HEK293 (cell line): ENCODE measurements around the gene MFGE8.

Experiments
- CTCF ChIA-PET: fragments of 350-600 bp; formaldehyde crosslinking; extraction: SDS; loops from one replicate; lab custom pipeline; 2021; ENCODE audit warnings: antibody characterized with exemption; lab: Yijun Ruan, JAX
- POLR2A ChIA-PET: fragments of 300-600 bp; formaldehyde crosslinking; extraction: SDS; loops from one replicate; lab custom pipeline; 2020; ENCODE audit warnings: antibody characterized with exemption, inconsistent platforms; lab: Yijun Ruan, JAX
- H3K27ac ChIP-seq: fragments of 200-500 bp; sonication (Bioruptor generic); 2 replicates; pipeline ENCODE4 v1.5.1; 2014; ENCODE audit warnings: low read depth, low read length, control low read depth, inconsistent platforms; ENCODE audit errors: extremely low read depth
- H3K36me3 ChIP-seq, 2 experiments: fragments of 200-500 bp in 1 of 2; sonication (Bioruptor generic) in 1 of 2; 1 replicate in 1 of 2; 2 replicates in 1 of 2; pipeline ENCODE4 v1.5.1; 2014 to 2017; ENCODE audit warnings: inconsistent platforms in 2 of 2, low read length in 2 of 2; ENCODE audit not compliant: control insufficient read depth in 2 of 2, insufficient read depth in 1 of 2
- H3K4me1 ChIP-seq: fragments of 200-500 bp; sonication (Bioruptor generic); 2 replicates; pipeline ENCODE4 v1.5.1; 2014; ENCODE audit warnings: mild to moderate bottlenecking, low read length, inconsistent platforms; ENCODE audit not compliant: control insufficient read depth, insufficient read depth
- H3K4me3 ChIP-seq: 2 replicates; pipeline ENCODE4 v1.5.1; 2011; ENCODE audit warnings: low read depth, mild to moderate bottlenecking, control low read depth, low read length, moderate library complexity
- H3K9me3 ChIP-seq: fragments of 200-500 bp; sonication (Bioruptor generic); 2 replicates; pipeline ENCODE4 v1.5.1; 2014; ENCODE audit warnings: low read depth, low read length, inconsistent platforms; ENCODE audit not compliant: control insufficient read depth, insufficient read depth
- KLF8 ChIP-seq: fragments of 450-650 bp; formaldehyde crosslinking; IDR thresholded peaks from 2 replicates; pipeline ENCODE4 v1.5.1; 2016; ENCODE audit warnings: missing biosample characterization, missing genetic modification characterization
- SP2 ChIP-seq: fragments of 450-650 bp; formaldehyde crosslinking; IDR thresholded peaks from 2 replicates; pipeline ENCODE4 v1.5.1; 2016; ENCODE audit warnings: missing biosample characterization, missing genetic modification characterization
- SP3 ChIP-seq: fragments of 450-650 bp; formaldehyde crosslinking; IDR thresholded peaks from 2 replicates; pipeline ENCODE4 v1.5.1; 2016; ENCODE audit warnings: missing biosample characterization, missing genetic modification characterization
- ZBTB21 ChIP-seq: fragments of 450-650 bp; formaldehyde crosslinking; IDR thresholded peaks from 2 replicates; pipeline ENCODE4 v1.5.1; 2017; ENCODE audit warnings: missing biosample characterization, missing genetic modification characterization
- ZFP3 ChIP-seq: fragments of 450-650 bp; formaldehyde crosslinking; IDR thresholded peaks from 2 replicates; pipeline ENCODE4 v1.5.1; 2016; ENCODE audit warnings: low read depth, missing biosample characterization, missing genetic modification characterization
- ZFP69B ChIP-seq: fragments of 450-650 bp; formaldehyde crosslinking; IDR thresholded peaks from 2 replicates; pipeline ENCODE4 v1.5.1; 2016; ENCODE audit warnings: missing biosample characterization, missing genetic modification characterization
- ZNF23 ChIP-seq: fragments of 450-650 bp; formaldehyde crosslinking; IDR thresholded peaks from 2 replicates; pipeline ENCODE4 v1.5.1; 2016; ENCODE audit warnings: missing biosample characterization, missing genetic modification characterization, borderline replicate concordance
- ZNF350 ChIP-seq: fragments of 450-650 bp; formaldehyde crosslinking; IDR thresholded peaks from 2 replicates; pipeline ENCODE4 v1.5.0; 2017; ENCODE audit warnings: missing biosample characterization, mild to moderate bottlenecking, missing genetic modification characterization
- ZNF433 ChIP-seq: fragments of 450-650 bp; formaldehyde crosslinking; IDR thresholded peaks from 2 replicates; pipeline ENCODE4 v1.5.1; 2016; ENCODE audit warnings: missing biosample characterization, missing genetic modification characterization, low read depth
- ZNF530 ChIP-seq: fragments of 450-650 bp; formaldehyde crosslinking; IDR thresholded peaks from 2 replicates; pipeline ENCODE4 v1.5.1; 2016; ENCODE audit warnings: low read depth, missing biosample characterization, missing genetic modification characterization
- ZNF544 ChIP-seq: fragments of 450-650 bp; formaldehyde crosslinking; IDR thresholded peaks from 2 replicates; pipeline ENCODE4 v1.5.0; 2017; ENCODE audit warnings: missing biosample characterization, missing genetic modification characterization
- ZNF600 ChIP-seq: fragments of 450-650 bp; formaldehyde crosslinking; IDR thresholded peaks from 2 replicates; pipeline ENCODE4 v1.5.1; 2016; ENCODE audit warnings: missing biosample characterization, missing genetic modification characterization
- ZNF621 ChIP-seq: fragments of 450-650 bp; formaldehyde crosslinking; IDR thresholded peaks from 2 replicates; pipeline ENCODE4 v1.5.1; 2017; ENCODE audit warnings: missing biosample characterization, missing genetic modification characterization
- ZNF624 ChIP-seq: fragments of 450-650 bp; formaldehyde crosslinking; IDR thresholded peaks from 2 replicates; pipeline ENCODE4 v1.5.1; 2017; ENCODE audit warnings: missing biosample characterization, missing genetic modification characterization
- ZNF664 ChIP-seq: fragments of 450-650 bp; formaldehyde crosslinking; IDR thresholded peaks from 2 replicates; pipeline ENCODE4 v1.5.1; 2016; ENCODE audit warnings: missing biosample characterization, missing genetic modification characterization
- ZNF76 ChIP-seq: fragments of 450-650 bp; formaldehyde crosslinking; IDR thresholded peaks from 2 replicates; pipeline ENCODE4; 2016; ENCODE audit warnings: low read depth, missing biosample characterization, missing genetic modification characterization, borderline replicate concordance
- ZSCAN30 ChIP-seq: fragments of 450-650 bp; IDR thresholded peaks from 2 replicates; pipeline ENCODE4 v1.5.1; 2018; ENCODE audit warnings: missing biosample characterization, mild to moderate bottlenecking, missing genetic modification characterization, moderate library complexity
- TF ChIP-seq, protein P1 (sequence below): fragments of 450-650 bp; formaldehyde crosslinking; IDR thresholded peaks from 2 replicates; pipeline ENCODE4 v1.5.1; 2017; ENCODE audit warnings: missing biosample characterization, missing genetic modification characterization
- TF ChIP-seq, protein P2 (sequence below): fragments of 450-650 bp; formaldehyde crosslinking; optimal IDR thresholded peaks from 2 replicates; pipeline ENCODE3; 2016; ENCODE audit warnings: missing biosample characterization, mild to moderate bottlenecking, missing genetic modification characterization
- TF ChIP-seq, protein P3 (sequence below): fragments of 450-650 bp; formaldehyde crosslinking; IDR thresholded peaks from 2 replicates; pipeline ENCODE4 v1.5.1; 2016; ENCODE audit warnings: missing biosample characterization, missing genetic modification characterization
- TF ChIP-seq, protein P4 (sequence below): fragments of 450-650 bp; IDR thresholded peaks from 2 replicates; pipeline ENCODE4 v1.5.1; 2018; ENCODE audit warnings: missing biosample characterization, mild to moderate bottlenecking, missing genetic modification characterization
- TF ChIP-seq, protein P5 (sequence below): fragments of 450-650 bp; formaldehyde crosslinking; IDR thresholded peaks from 2 replicates; pipeline ENCODE4 v1.5.1; 2017; ENCODE audit warnings: missing biosample characterization, missing genetic modification characterization

MFGE8 gene

DNA sequence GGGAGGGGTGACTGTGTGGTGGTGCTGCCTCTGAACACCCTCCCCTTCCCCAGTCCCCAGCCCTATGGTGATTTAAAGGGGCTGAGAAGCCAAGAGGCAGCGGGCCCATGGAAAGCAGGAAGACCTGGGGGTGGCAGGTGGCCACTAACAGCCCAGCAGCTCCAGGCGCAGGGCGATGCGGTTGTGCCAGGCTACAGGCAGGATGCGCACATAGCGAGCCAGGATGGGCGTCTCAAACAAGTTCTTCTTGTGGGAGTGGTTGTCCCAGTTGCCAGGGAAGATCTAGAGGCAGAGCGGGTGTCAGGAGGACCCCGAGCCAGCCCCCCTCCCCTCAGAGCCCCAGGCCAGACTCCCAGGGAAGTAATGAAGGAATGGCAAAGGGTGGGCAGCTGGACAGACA lies 13.9 kb downstream of the MFGE8 start:
- ChIA-PET CTCF (interaction anchor here (1.4 kb wide), 1 partner anchor 21 kb away, joined by 6 read pairs; no protein-coding TSS in a partner anchor), POLR2A (no interaction called here)
- Histone ChIP-seq H3K4me3 (no peak overlapping the region), H3K9me3 (no peaks in the 10 kb centered on the region), H3K36me3 (peaks cover 11 to 49% of the 10 kb centered on the region in 2 experiments; a peak in 2 of 3 replicates)
- TF ChIP-seq ZBTB21 (tag by site-specific recombination) (no peak), ZFP69B (tag by site-specific recombination) (peak; percentile 25; the same call in 1 of the 2 replicates)
- TF ChIP-seq, protein P1, sequence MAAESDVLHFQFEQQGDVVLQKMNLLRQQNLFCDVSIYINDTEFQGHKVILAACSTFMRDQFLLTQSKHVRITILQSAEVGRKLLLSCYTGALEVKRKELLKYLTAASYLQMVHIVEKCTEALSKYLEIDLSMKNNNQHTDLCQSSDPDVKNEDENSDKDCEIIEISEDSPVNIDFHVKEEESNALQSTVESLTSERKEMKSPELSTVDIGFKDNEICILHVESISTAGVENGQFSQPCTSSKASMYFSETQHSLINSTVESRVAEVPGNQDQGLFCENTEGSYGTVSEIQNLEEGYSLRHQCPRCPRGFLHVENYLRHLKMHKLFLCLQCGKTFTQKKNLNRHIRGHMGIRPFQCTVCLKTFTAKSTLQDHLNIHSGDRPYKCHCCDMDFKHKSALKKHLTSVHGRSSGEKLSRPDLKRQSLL: no peak
- TF ChIP-seq, all 188 proteins: peak for 1
- Histone ChIP-seq H3K4me1 (peaks cover 15% of the 10 kb centered on the region), H3K27ac (no peak overlapping the region)

DNA sequence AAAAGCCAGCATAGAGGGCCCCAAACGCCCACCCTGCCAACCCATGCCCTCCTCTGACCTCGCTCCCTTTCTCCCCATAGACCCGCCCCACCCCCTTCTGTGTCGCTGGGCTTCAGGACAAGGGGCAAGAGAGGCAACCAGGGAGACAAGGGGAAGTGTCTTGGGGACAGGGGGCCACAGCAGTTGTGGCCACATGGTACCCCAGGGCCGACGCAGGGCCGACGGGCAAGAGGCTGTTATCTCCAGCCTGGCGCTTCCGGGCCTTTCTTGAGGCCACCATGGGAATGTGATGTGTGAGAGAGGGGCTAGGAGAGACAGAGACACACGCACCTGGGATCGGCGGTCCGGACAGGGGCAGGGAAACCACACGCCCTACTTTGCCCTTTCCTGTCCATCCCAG lies 14.4 kb downstream of the MFGE8 start:
- TF ChIP-seq ZNF621 (tag by site-specific recombination) (no peak), ZNF544 (tag by site-specific recombination) (no peak)
- TF ChIP-seq, protein P2, sequence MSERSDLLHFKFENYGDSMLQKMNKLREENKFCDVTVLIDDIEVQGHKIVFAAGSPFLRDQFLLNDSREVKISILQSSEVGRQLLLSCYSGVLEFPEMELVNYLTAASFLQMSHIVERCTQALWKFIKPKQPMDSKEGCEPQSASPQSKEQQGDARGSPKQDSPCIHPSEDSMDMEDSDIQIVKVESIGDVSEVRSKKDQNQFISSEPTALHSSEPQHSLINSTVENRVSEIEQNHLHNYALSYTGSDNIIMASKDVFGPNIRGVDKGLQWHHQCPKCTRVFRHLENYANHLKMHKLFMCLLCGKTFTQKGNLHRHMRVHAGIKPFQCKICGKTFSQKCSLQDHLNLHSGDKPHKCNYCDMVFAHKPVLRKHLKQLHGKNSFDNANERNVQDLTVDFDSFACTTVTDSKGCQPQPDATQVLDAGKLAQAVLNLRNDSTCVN: no peak
- TF ChIP-seq, all 188 proteins: peak for 0
- Histone ChIP-seq H3K9me3 (no peaks in the 10 kb centered on the region), H3K27ac (no peak overlapping the region), H3K36me3 (peaks cover 11 to 43% of the 10 kb centered on the region in 2 experiments; a peak in 2 of 3 replicates), H3K4me1 (peaks cover 15% of the 10 kb centered on the region), H3K4me3 (no peak overlapping the region)
- ChIA-PET POLR2A (interaction anchor here (0.7 kb wide), 2 partner anchors 98 to 419 kb away, joined by 3 read pairs; no protein-coding TSS in a partner anchor), CTCF (interaction anchor here (0.5 to 2.0 kb wide), 5 partner anchors 13 to 132 kb away, joined by 3 to 9 read pairs (median 4); no protein-coding TSS in a partner anchor)

DNA sequence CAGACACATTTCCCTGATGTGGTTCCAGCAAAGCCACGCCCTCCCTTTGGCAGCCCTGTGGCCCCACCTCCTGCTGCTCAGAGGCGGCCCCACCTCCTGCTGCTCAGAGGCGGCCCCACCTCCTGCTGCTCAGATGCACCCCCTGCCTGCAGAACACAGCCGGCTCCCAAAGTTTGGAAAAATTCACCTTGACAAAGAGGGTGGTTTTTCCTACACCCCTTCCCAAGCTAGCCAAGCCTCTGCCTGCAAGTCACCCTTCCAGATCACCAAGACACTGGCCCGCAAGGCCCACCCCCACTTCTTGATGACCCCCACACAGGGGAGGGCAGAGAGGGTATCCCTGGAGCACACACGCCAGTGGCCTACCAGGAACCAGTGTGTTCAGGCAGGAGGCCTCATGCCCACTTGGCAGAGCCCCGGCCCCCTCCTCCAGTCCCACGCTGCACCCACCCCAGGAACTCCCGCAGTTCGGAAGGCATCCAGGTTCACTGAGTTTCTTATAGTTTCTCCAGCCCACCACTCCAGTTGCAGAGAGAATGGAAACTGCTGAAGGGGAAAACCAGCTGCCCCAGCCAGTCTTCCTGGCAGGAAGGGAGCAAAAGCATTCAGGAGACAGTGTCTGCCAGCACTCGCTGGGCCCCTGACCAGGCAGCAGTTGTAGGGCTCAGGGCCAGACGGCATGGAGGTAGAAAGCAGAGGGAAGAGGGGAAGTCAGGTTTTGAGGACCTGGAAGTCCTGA lies 15.6 kb downstream of the MFGE8 start:
- Histone ChIP-seq H3K27ac (peak overlapping the region; percentile 34; the same call in 1 of the 2 replicates), H3K4me3 (no peak overlapping the region), H3K4me1 (peaks cover 15% of the 10 kb centered on the region), H3K36me3 (peaks cover 6 to 33% of the 10 kb centered on the region in 2 experiments; a peak in 2 of 3 replicates), H3K9me3 (no peaks in the 10 kb centered on the region)
- ChIA-PET CTCF (interaction anchor here (0.6 to 4.7 kb wide), 24 partner anchors 8 to 678 kb away, joined by 3 to 21 read pairs (median 3); partner anchors contain the start of gene TICRR), POLR2A (interaction anchor here (0.6 to 1.4 kb wide), 2 partner anchors 14 to 243 kb away, joined by 3 to 5 read pairs; no protein-coding TSS in a partner anchor)
- TF ChIP-seq ZNF664 (tag by site-specific recombination): no peak
- no peak for TF ChIP-seq ZFP3 (tag by site-specific recombination)
- TF ChIP-seq ZNF76 (tag by site-specific recombination): no peak
- TF ChIP-seq KLF8 (tag by site-specific recombination): peak; percentile 42; the same call in 1 of the 2 replicates
- TF ChIP-seq, protein P3, sequence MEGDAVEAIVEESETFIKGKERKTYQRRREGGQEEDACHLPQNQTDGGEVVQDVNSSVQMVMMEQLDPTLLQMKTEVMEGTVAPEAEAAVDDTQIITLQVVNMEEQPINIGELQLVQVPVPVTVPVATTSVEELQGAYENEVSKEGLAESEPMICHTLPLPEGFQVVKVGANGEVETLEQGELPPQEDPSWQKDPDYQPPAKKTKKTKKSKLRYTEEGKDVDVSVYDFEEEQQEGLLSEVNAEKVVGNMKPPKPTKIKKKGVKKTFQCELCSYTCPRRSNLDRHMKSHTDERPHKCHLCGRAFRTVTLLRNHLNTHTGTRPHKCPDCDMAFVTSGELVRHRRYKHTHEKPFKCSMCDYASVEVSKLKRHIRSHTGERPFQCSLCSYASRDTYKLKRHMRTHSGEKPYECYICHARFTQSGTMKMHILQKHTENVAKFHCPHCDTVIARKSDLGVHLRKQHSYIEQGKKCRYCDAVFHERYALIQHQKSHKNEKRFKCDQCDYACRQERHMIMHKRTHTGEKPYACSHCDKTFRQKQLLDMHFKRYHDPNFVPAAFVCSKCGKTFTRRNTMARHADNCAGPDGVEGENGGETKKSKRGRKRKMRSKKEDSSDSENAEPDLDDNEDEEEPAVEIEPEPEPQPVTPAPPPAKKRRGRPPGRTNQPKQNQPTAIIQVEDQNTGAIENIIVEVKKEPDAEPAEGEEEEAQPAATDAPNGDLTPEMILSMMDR (tag by site-specific recombination): peak; percentile 78
- no peak for TF ChIP-seq ZNF530 (tag by site-specific recombination)
- TF ChIP-seq ZNF433: no peak
- peak; percentile 84 for TF ChIP-seq ZNF600 (tag by site-specific recombination)
- no peak for TF ChIP-seq ZNF350 (tag by site-specific recombination)
- TF ChIP-seq ZNF624: no peak
- peak; percentile 66 for TF ChIP-seq SP2 (tag by site-specific recombination)
- TF ChIP-seq, protein P4, sequence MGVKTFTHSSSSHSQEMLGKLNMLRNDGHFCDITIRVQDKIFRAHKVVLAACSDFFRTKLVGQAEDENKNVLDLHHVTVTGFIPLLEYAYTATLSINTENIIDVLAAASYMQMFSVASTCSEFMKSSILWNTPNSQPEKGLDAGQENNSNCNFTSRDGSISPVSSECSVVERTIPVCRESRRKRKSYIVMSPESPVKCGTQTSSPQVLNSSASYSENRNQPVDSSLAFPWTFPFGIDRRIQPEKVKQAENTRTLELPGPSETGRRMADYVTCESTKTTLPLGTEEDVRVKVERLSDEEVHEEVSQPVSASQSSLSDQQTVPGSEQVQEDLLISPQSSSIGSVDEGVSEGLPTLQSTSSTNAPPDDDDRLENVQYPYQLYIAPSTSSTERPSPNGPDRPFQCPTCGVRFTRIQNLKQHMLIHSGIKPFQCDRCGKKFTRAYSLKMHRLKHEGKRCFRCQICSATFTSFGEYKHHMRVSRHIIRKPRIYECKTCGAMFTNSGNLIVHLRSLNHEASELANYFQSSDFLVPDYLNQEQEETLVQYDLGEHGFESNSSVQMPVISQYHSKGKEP (tag by site-specific recombination): 0 out of 2 replicates have a peak, but pooled peaks have one; percentile 33
- TF ChIP-seq, protein P5, sequence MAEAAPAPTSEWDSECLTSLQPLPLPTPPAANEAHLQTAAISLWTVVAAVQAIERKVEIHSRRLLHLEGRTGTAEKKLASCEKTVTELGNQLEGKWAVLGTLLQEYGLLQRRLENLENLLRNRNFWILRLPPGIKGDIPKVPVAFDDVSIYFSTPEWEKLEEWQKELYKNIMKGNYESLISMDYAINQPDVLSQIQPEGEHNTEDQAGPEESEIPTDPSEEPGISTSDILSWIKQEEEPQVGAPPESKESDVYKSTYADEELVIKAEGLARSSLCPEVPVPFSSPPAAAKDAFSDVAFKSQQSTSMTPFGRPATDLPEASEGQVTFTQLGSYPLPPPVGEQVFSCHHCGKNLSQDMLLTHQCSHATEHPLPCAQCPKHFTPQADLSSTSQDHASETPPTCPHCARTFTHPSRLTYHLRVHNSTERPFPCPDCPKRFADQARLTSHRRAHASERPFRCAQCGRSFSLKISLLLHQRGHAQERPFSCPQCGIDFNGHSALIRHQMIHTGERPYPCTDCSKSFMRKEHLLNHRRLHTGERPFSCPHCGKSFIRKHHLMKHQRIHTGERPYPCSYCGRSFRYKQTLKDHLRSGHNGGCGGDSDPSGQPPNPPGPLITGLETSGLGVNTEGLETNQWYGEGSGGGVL (tag by site-specific recombination): peak; percentile 77
- peak; percentile 66 for TF ChIP-seq SP3 (tag by site-specific recombination)
- TF ChIP-seq ZNF23 (tag by site-specific recombination): no peak
- TF ChIP-seq ZSCAN30: peak; percentile 81; the same call in 1 of the 2 replicates
- TF ChIP-seq ZBTB21 (tag by site-specific recombination): no peak
